Dermis blood vessel endothelial cell (primary cell): ENCODE results near the gene INPP4B. TPM values are rescaled to one million over a fixed set of nuclear protein-coding genes. Genes with fewer than 3 reads are reported as not detected.
"Not testable (repeated sequence)": the region's sequence is repeated elsewhere in the genome, so short reads cannot be mapped to it uniquely, and the experiment has no call there.

ENCODE experiments used
- DNase-seq: peaks from one replicate; pipeline ENCODE4 v3.0.0; 2010
- total RNA-seq: library from RNA; depleted of rRNA; stranded (reverse); fragments of >200 nt; gene quantifications from 2 replicates; pipeline ENCODE4 v1.2.3, GENCODE V29; 2014

Gene INPP4B
- total RNA-seq, 1 donor from 2014 or later: 20.9 TPM

DNA sequence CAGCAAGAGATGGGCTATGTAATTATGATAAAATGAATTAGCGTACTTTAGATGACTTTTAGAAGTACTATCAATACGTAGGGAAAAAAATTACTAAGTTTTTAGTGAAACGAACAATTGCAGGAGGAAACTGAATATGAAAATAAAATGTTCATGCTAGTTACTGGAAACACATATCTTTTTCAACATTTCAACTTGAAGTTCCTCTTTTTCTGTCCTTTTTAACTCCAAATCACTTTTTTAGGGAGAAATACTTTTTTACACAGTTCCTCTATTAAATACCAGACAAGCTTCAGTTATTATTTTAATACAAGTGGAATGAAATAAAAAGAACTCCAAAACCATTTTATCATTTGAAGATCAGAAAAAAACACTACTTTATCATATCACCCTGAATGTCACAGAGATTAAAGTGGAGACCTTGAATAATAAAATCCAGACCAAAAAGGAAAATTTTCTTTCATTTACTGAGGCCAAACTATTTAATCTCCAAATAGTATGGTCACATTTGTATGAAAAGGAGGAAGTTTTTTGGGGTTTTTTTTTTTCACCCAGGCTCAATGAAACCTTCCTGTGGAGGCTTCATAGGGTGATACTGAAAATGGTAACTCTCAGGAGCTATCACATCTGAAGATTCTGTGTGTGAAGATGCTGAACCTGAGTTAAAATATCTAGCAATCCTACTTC, 306.2 kb downstream of the INPP4B start:
- no peak for DNase-seq

- no peak for DNase-seq
These were observed 311.1 kb downstream of the INPP4B start for GRCh38 chr4:142535009-142535408.

- no peak for DNase-seq
These were observed 314.0 kb downstream of the INPP4B start for GRCh38 chr4:142532054-142532453.

- DNase-seq: no peak
These were observed 315.4 kb downstream of the INPP4B start for GRCh38 chr4:142530728-142531127.

GRCh38 chr4:142528433-142528832, 317.7 kb downstream of the INPP4B start:
- DNase-seq: no peak

DNA sequence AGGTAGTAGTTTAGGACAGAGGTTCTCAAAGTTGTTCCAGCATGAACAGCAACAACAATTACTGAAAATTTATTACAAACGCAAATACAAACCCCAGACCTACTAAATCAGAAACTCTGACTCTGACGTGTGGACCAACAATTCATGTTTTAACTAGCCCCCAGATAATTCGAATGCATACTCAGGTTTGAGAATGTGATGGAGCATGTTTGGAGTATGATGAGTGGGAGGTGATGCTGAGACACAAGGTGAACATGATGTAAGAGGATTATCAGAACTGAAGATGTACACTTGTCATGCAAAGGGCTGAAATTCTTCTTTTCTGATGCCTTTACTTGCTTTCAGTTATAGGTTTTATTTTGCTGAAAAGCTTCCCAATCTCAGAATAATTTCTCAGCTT, 323.0 kb downstream of the INPP4B start:
- no peak for DNase-seq

DNA sequence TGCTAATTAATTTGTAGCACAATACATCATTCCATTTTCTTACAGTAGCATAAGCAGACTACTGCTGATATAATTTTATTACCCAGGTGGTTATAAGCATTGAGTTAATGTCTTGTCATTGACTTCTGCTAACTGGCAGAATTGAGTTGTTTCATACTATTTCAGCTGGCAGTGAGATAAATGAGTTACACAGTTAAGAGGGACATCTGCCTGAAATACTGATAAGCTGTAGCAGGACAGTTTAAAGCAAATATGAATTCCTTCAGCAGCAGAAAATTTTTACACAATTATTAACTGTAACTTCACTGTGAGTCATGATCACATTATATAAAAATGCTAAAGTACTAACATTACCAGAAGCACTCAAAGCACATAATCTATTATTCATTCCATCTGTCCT, 326.8 kb downstream of the INPP4B start:
- no peak for DNase-seq

DNA sequence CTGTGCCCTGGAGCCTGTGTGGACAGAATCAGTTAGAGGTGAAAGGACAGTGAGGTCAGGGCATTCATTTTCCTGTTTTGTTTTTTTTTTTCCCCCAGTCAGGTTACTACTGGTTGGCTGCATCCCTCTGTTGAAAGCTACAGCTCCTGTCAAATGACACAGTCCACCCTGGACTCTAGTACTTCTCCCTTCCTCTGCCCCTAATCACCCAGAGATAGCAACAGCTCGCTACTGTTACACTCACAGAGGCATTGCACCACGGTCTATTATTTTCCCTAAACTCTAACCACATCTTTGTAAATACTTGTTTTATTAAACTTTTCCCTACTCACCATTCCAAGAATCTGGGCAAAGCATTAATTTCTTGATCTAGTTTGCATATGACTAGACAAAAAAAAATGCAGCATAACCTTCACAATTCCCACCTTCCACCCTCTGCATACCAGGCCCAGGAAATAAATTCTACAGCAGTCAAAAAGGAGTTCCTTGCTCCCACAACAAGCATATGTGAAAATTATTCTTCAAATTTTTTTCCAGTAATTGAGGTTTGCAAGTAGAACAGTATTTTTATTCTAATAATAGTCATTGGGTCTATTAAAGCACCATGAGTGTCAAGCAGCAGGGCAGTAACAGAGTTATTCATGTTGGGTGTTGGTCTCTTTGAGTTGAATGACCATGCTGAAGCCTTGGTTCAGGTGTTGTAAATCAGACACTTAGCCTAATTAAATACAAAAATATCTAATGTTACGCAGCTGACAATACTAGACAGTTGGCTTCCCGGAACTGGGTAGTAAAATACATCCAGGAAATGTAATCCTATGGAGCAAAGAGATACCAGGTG, 329.2 kb downstream of the INPP4B start:
- no peak for DNase-seq

DNA sequence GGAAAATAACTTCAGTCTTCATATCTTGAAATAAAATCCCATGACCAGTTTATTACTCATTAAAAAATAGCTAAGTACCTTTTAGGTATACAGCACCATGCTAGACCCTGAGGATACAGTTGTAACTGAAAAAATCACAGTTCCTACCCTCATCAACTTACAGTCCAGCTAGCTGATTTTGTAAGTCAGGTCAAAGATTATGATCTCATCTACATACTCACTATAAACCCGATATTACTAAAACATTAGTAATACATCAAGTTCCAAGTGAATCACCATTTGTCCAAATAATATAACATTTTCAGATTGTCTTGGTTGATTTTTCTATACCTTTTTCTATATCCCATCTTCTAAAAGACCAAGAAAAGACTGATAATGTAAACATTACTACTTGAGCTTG, 333.9 kb downstream of the INPP4B start:
- DNase-seq: no peak

DNA sequence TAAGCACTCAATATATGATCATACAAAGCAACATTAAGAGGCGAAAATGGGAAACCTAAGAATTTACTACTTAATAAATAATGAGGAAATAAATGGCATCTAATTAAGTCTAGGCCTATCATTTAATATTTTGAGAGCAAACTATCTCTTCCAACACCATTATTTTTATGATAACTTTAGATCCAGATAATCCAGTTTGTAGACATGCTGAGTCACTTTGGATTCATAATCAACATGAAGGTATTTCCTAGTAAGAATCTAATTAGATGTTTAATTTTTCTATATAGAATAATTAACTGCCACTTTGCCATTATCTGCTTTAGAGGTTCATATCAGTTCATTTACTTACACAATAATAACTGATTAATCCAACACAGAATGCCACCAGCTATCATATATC, 336.2 kb downstream of the INPP4B start:
- no peak for DNase-seq

GRCh38 chr4:142509381-142509780, 336.7 kb downstream of the INPP4B start:
- not testable (repeated sequence) for DNase-seq

DNA sequence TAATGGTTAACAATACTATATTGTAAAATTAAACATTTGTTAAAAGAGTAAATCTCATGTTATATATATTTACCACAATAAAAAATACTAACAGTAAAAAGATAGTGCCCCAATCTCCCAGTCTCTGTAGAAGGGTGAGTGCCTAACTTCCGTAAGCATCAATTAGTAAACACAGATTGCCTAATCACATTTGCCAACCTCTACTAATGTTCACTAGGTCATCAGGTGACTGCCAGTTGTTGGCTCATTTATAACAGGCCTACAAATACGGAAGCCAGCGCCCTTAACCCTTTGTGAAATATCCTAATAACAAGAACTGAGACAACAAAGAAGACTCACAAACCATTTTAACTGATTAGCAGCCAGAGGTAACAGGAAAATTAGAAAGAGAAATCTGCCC, 345.1 kb downstream of the INPP4B start:
- no peak for DNase-seq

GRCh38 chr4:142497606-142498005, 348.5 kb downstream of the INPP4B start:
- DNase-seq: no peak

- no peak for DNase-seq
These were observed 352.6 kb downstream of the INPP4B start for GRCh38 chr4:142493255-142494110.

GRCh38 chr4:142485452-142485851, 360.6 kb downstream of the INPP4B start:
- DNase-seq: no peak

- no peak for DNase-seq
These were observed 365.9 kb downstream of the INPP4B start for GRCh38 chr4:142480244-142480643.

DNA sequence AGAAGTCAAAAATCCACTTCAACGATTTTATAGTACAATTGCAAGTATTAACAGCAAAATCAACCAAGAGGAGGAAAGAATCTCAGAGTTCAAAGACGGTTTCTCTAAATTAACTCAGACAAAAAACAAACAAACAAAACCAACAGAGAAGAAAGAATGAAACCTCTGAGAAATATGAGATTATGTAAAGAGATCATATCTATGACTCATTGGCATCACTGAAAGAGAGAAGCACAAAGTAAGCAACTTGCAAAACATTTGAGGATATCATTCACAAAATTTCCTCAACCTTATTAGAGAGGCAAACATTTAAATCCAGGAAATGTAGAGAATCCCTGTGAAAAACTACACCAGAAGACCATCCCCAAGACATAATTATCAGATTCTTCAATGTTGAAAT, 370.4 kb downstream of the INPP4B start:
- no peak for DNase-seq

DNA sequence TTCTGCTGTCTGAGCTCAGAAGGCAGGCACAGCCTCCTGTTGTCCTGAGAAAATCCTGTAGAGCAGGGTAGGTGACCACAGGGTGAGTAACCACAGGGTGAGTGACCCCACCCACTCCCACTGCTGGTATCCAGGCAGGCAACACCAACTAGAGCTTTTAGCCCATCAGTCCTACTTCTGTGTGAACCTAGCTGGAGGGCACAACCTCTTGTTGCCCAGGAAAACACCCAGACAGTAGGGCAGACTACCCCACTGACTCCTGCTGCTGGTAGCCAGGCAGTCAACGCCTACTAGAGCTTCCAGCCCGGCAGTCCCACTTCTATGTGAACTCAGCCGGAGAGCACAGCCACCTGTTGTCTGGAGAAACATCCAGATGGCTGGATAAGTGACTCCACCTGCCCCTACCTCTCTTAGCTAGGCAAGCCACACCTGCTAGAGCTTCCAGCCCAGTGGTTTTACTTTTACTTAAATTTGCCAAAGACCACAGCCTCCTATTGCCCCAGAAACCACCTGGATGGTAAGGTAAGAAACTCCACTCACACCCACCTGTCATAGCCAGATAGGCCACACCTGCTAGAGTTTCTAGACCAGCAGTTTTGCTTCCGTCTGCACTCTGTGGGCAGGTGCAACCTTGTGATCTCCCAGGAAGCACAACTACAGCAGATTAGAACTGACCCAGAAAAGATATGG, 371.6 kb downstream of the INPP4B start:
- no peak for DNase-seq

GRCh38 chr4:142473960-142474338, 372.2 kb downstream of the INPP4B start:
- DNase-seq: no peak

DNA sequence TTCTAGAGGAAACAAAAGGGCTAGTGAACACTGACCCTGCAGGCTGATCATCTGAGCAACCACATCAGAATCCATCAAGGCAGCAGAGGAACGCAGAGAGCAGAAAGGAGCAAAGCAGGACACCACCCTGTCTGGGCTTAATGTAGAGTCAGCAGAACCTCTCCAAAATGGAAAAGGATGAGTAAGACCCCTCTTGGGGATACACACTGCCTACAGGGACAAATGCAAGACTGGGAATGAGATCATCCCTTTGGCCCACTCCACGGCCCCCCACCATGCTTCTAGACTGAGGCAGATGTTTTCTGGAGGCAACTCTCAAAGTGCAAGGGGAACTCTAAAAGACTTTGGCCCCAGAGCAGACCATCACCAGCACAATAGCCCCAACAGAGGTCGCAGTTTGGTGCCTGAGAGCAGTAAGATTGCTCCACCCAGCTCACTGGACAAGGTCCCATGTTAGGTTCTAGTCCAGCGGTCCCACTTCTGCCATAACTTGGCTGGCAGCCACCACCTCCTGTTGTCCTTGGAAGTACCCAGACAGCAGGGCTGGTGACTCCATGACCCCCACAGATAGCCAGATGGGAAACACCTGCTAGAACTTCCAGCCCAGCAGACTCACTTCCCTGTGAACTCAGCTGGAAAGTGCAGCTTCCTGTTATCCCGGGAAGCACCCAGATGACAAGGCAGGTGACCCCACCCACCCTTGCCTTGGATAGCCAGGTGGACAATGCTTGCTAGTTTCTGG, 372.7 kb downstream of the INPP4B start:
- peak; percentile 21 for DNase-seq

DNA sequence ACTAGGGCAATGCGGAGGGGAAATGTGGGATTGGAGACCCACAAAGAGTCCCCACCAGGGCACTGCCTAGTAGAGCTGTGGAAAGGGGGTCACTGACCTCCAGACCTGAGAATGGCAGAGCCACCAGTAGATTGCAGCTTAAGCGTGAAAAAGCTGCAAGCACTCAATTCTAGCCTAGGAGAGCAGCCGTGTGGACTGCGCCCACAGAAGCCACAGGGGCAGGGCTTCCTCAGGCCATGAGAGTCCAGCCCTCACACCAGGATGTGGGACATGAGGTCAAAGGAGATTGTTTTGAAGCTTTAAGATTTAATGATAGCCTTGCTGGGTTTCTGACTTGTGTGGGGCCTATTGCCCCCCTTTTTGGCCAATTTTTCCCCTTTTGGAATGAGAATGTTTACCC, 379.0 kb downstream of the INPP4B start:
- DNase-seq: no peak

- no peak for DNase-seq
These were observed 380.6 kb downstream of the INPP4B start for GRCh38 chr4:142465526-142465925.
